Retina (tissue), 1 donor: ENCODE measurements around the gene MCCD1.
"Not testable (repeated sequence)": the region's sequence is repeated elsewhere in the genome, so short reads cannot be mapped to it uniquely, and the experiment has no call there.

ENCODE experiments used
- DNase-seq: peaks from one replicate; pipeline ENCODE4 v3.0.0-alpha.2; 2016

MCCD1 gene

DNA sequence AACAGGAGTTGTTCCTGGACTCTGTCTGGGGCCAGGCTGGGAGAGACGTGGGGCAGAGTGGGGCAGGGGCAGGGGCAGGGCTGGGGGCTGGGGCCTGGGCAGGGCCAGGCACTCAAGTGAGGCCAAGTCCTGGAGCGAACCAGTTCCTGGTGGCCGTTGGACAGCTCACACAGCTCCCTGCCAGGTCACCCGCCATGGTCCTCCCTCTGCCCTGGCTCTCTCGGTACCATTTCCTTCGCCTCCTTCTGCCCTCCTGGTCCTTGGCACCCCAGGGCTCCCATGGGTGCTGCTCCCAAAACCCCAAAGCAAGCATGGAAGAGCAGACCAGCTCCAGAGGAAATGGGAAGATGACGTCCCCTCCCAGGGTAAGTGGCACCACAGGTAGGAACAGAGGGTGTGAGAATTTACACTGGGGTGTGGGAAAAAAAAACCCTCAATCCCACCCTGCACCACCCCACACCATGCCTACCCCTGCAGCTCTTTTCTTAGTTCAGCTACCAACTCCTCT, at the start of gene MCCD1:
Gene MCCD1 (plus strand): TSS at position 142 of the 508 bp plus-strand sequence. CDS start 53 bp downstream, at position 195.
- DNase-seq: no peak

DNA sequence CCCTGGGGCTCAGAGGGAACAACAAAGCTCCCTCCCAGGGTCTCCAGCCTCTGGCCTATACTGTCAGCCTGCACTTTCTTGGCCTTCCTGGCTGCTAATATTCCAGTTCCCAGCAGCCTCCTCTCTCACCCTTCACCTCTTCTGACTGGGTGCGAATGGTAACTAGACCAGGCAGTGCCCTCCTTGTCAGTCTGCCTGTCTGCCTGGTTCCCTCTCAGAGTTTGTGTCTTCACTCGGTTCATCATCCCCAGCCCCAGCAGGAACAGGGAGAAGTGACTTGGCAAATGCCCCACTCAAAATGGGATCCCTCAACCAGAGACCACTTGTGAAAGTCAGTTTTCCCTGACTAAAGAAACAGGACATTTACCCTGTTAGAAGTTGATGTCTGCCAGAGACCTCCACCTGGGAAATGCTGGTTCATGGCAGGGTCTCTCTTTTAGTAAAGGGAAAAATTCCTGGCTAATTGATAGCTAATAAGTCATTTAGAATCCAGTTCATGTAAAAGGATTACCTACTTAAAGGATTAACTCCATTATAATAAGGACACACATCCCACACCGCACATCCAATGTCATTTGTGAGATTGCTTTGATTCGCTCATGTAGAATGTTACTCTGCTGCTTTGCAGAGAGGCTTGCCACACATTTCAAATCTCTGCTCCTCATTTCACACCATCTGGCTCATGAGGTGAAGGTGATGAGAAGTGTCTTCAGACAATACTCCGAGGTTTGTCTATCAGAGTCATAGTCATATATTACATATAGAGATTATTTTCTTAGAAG, 49.4 kb upstream of the MCCD1 start:
- no peak for DNase-seq

DNA sequence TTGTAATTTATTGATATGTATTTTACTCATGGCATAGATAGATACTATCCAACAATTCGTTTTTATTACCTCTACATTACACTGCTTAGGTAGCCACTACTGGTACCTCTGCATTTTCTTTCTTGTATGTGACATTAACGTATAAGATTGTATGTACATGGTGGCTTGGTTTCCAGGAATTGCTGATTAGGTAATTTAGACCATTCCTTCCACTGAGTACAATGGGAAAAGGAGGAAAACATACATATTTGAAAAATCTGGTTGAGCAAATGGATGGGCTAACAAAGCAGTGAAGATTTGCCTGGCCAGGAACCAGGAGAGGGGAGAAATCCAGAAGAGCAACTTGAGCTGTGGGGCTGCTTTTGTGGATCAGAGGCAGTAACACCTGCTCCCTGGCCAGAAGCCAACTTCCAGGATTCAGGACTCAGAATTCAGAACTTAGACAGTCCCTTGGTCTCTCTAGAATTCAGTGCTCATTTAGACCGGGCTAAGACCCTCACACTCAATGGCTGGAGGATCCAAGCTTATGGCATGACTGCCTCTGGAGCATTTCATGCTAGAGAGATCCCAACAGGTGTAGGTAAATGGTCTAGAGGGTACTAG, 48.7 kb upstream of the MCCD1 start:
- DNase-seq: no peak

GRCh38 chr6:31480574-31480973, 48.2 kb upstream of the MCCD1 start:
- DNase-seq: no peak

DNA sequence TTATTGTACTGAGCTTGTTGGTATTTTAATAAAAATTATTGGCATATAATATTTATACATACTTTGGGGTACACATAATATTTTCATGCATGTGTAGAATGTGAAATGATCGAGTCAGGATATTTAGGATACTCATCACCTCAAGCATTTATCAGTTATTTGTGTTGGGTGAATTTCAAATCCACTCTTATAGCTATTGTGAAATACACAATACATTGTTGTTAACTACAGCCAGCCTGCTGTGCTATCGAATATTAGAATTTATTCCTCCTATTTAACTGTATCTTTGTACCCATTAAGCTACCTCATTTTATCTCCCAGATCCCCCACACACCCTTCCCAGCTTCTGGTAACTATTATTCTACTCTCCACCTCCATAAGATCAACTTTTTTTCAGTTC, 45.4 kb upstream of the MCCD1 start:
- DNase-seq: no peak

DNA sequence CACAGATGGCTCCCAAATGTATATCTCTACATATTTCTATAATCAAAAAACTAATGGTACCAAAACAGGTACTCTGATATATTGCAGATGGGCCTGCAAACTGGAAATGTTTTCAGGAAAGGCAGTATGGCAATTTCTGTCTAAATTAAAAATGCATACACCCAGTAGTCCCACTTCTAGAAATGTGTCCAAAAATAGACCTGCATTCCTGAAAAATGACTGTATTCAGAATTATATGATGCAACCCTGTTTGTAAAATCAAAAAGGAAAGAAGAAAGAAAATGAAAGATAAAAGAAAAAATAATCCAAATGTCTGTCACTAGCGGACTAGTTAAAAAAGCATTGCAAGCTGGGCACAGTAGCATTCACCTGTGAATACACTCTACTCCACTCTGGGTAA, 43.7 kb upstream of the MCCD1 start:
- no peak for DNase-seq

DNA sequence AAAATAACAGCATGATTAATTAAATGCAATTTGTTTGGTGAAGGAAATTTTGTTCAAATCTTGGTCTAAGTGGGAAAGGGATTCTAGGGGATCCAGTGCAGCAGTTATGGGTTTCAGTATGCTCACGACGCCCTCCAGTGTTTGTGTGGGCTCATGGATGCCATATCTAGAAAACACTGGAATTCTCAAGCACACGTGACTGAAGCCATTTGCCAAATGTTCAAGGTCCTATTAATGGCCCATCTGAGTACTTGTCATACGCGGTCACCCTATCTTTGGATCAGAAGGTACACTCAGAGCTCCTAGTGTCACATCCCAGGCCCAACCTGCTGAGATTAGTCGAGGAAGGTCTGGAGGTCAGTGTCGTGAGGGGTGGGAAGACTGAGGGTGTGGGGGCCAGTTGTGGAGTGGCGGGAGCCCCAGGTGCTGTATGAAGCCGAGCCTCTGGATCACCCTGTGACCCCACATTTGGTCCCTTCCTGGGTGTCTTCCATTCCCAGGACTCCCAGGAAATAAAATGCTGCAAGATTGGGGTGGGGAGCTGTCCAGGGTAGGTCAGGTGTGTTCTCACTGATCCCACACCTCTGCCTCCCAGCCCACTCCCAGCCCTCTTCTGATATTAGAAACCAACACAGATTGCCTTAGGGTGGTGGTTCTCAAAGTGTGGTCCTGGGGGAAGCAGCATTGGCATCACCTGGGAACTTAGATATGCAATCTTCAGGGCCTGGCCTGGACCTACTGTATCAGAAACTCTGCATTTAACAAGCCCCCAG, 42.5 kb upstream of the MCCD1 start:
- DNase-seq: not testable (repeated sequence)

DNA sequence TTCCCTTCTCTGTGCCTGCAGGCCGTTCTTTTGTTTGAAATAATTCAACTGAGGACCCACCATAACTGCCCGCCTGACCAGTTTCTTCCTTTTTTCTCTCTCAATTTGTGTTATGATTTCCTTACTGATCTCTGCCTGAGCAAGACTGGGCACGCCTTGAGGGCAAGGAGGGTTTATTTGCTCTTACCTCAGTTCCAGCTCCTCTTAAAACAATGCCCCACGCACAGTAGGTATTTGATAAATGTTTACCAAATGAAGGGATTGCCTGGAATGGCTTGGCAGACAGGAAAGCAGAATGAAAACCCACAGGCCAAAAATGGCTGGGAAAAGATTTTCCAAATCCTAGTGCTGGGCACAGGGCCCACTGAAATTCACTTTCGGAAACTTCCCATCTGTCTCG, 41.1 kb upstream of the MCCD1 start:
- not testable (repeated sequence) for DNase-seq

- DNase-seq: no peak
Observed at GRCh38 chr6:31489086-31489485, 39.7 kb upstream of the MCCD1 start.

DNA sequence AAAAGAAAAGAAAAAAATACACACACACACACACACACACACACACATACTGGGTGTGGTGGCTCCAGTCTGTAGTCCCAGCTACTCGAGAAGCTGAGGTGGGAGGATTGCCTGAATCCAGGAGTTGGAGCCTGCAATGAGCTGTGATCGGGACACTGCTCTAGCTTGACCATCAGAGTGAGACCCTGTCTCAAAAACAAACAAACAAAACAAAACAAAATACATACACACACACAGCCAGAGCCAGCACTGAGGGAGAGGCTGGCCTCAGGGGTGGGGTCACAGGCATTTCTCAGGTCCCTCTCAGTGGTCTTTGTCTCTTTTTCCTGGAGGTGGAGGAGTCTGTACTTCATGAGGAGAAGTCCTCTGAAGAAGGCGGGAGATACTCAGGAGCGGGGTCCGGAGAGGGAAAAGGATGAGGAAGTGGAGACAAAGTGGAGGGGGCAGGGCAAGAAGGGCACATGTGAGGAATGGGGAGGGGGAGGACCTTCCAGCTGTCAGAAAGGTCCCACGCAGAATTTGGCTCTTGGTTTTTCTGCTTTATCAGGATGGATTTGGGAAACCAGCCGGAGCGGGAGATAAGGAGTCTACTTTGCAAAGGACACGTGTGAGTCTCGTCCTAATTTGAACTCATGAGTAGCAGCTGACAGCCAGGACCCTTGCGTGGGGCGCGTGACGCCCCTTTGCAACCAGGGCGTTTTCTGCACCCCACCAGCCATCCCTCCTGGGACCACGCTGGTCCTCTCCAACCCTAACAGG, 38.5 kb upstream of the MCCD1 start:
- DNase-seq: no peak

- DNase-seq: not testable (repeated sequence)
Observed at GRCh38 chr6:31493550-31493874, 35.2 kb upstream of the MCCD1 start.

DNA sequence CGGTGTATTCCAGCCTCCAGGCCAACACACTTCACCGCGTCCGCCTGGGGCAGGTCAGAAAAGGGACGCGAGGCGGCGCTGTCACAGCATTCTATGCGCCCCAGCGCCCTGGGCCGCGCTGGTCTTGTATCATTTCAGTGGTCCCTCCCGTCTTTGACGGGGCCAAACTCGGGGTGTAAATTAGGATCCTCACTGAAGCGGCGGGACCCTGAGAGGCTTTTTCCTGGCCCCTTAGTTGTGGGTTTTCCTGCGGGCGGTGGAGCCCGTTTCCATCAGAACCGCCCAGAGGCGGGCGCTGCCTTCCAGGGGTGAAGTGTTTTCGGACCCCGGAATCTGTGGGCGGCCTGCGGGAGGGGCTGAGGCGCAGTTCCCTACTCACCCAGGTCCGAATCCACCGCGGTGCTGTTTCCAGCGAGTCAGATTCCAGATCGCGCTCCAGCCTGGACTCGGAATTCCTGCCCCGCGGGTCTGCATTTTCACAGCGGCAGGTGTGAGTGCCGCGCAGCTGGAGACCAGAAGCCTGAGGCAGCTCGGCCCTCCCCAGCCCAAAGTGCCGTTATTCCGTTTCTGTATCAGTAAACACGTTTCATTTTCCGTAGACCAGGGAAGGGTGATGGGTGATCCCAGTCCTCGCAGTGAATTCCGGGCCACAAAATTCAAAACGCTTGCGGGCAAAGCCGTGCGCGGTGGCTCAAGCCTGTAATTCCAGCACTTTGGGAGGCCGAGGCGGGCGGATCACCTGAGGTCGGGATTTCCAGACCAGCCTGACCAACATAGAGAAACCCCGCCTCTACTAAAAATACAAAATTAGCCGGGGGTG, 34.7 kb upstream of the MCCD1 start:
- peak; percentile 89 for DNase-seq

- no peak for DNase-seq
Observed at GRCh38 chr6:31495580-31495979, 33.2 kb upstream of the MCCD1 start.

DNA sequence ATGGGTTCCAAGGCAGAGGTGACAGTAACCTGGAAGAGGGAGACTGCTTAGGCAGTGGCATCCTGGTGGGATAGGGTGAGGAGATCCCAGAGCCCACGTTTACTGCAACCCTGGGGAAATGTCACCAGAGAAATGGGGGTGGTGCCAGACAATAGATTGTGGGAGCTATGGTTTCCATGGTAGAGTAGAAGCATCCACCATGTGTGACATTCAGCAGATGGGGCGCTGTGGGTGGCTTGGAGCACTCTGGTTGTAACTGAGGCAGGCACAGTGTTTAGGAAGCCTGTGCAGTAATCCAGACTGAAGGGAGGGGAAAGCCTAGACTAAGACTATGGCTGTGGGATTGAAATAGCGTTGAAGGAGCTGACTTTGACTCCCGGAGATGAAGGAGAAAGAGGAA, 31.9 kb upstream of the MCCD1 start:
- not testable (repeated sequence) for DNase-seq

DNA sequence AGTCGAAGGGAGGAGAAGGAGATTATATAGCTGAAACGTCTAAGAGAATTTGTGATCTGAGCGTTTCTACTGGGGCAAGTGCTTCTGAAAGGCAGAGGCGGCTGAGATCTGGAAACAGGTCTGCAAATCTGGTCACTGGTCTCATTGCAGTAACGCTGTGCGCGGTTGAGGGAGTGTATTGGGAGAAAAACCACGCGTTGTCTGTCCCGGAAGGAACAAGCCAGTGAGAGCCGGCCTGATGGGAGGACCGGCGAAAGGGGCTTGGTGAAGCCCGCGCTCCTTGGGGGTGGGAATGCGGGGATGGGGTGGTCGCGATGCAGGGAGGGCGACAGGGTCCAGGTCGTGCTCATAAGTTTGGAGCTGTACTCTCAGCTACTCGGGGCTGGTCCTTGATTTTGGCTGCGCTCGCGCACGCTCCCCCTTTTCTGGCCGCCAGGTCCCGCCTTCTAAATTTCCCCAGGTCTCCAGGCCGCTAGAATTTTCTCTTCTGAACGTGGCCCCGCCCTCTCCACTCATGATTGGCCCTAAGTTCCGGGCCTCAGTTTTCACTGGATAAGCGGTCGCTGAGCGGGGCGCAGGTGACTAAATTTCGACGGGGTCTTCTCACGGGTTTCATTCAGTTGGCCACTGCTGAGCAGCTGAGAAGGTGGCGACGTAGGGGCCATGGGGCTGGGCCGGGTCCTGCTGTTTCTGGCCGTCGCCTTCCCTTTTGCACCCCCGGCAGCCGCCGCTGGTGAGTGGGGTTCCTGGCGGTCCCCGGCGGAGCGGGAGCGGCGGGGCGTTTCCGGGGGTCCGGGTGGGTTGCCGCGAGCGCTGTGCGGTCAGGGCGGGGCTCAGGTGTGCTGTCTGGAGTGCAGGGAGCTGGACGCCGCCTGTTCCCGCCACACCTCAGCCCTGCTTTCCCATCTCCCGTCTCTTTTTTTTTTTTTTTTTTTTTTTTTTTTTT, 31.0 kb upstream of the MCCD1 start, which contains the start of gene MICB:
Gene MICB (plus strand): TSS at position 615 of the 946 bp plus-strand sequence. CDS start 49 bp downstream, at position 664.
- peak; percentile 63 for DNase-seq

GRCh38 chr6:31498748-31499147, 30.0 kb upstream of the MCCD1 start:
- peak; percentile 51 for DNase-seq

DNA sequence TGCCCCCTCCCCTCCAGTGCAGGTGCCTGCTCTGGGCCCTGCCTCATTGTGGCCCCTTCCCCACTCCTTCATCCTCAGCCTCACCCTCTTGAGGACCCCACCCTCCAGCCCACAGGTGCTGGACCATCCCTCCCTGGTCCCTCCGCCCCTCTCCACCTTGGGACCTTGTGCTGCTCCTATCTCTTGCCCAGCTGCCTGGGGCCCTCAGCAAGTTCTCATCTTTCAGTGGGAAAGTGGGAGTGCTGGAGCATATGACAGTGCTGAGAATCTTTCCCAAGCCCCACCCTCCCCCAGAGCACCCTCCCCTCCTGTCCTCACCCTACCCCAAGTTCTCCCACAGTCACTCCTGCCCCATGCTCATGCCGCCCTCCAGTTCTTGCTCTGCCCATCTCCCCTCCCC, 29.1 kb upstream of the MCCD1 start:
- not testable (repeated sequence) for DNase-seq

GRCh38 chr6:31502586-31502985, 26.2 kb upstream of the MCCD1 start:
- no peak for DNase-seq

- DNase-seq: not testable (repeated sequence)
Observed at GRCh38 chr6:31509036-31509435, 19.7 kb upstream of the MCCD1 start.

DNA sequence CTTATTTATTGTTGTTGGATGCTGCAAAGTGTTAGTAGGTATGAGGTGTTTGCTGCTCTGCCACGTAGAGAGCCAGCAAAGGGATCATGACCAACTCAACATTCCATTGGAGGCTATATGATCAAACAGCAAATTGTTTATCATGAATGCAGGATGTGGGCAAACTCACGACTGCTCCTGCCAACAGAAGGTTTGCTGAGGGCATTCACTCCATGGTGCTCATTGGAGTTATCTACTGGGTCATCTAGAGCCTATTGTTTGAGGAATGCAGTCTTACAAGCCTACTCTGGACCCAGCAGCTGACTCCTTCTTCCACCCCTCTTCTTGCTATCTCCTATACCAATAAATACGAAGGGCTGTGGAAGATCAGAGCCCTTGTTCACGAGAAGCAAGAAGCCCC, 18.8 kb upstream of the MCCD1 start:
- no peak for DNase-seq
